AG08396 (cell line): Measurements from ENCODE around the gene BFSP2.

Experiments
- DNase-seq: peaks from one replicate; pipeline ENCODE4 v3.0.0; 2012; ENCODE audit warnings: low spot score, mixed read lengths

Gene BFSP2

GRCh38 chr3:133419151-133419909 lies 19.5 kb downstream of the BFSP2 start:
- DNase-seq = no peak

- no peak for DNase-seq
Measured at GRCh38 chr3:133424937-133425869, 25.3 kb downstream of the BFSP2 start.

- DNase-seq = no peak
Measured at GRCh38 chr3:133425898-133426297, 26.0 kb downstream of the BFSP2 start.

- DNase-seq = peak; percentile 62
Measured at GRCh38 chr3:133426721-133427120, 26.9 kb downstream of the BFSP2 start.

- DNase-seq = no peak
Measured at GRCh38 chr3:133428552-133428951, 28.7 kb downstream of the BFSP2 start.

GRCh38 chr3:133429063-133429462 lies 29.2 kb downstream of the BFSP2 start:
- no peak for DNase-seq

GRCh38 chr3:133439563-133439962 lies 39.7 kb downstream of the BFSP2 start:
- DNase-seq = no peak

GRCh38 chr3:133440652-133441051 lies 40.8 kb downstream of the BFSP2 start:
- DNase-seq = peak; percentile 30

- no peak for DNase-seq
Measured at GRCh38 chr3:133441867-133442270, 42.0 kb downstream of the BFSP2 start.

- DNase-seq = no peak
Measured at GRCh38 chr3:133442518-133442917, 42.7 kb downstream of the BFSP2 start.

- DNase-seq = no peak
Measured at GRCh38 chr3:133443649-133444422, 44.0 kb downstream of the BFSP2 start.

- DNase-seq = no peak
Measured at GRCh38 chr3:133444423-133444774, 44.5 kb downstream of the BFSP2 start.

GRCh38 chr3:133445108-133445507 lies 45.3 kb downstream of the BFSP2 start:
- DNase-seq = no peak

- DNase-seq = no peak
Measured at GRCh38 chr3:133447750-133448477, 48.1 kb downstream of the BFSP2 start.

GRCh38 chr3:133448478-133449122 lies 48.7 kb downstream of the BFSP2 start:
- DNase-seq = no peak

GRCh38 chr3:133451309-133451708 lies 51.5 kb downstream of the BFSP2 start:
- DNase-seq = no peak

GRCh38 chr3:133452641-133453319 lies 52.9 kb downstream of the BFSP2 start:
- no peak for DNase-seq

GRCh38 chr3:133453383-133453782 lies 53.5 kb downstream of the BFSP2 start:
- DNase-seq = no peak

GRCh38 chr3:133455281-133455680 lies 55.4 kb downstream of the BFSP2 start:
- DNase-seq = no peak

- DNase-seq = no peak
Measured at GRCh38 chr3:133455960-133456359, 56.1 kb downstream of the BFSP2 start.

GRCh38 chr3:133457025-133457424 lies 57.2 kb downstream of the BFSP2 start:
- DNase-seq = no peak
